H1 (cell line): ENCODE results near the gene KCNT1. TPM values are rescaled to one million over a fixed set of nuclear protein-coding genes. Genes with fewer than 3 reads are reported as not detected.

Source experiments
- CTCF ChIA-PET: fragments of 300-600 bp; sonication (Branson Sonifier 250); formaldehyde crosslinking; loops from one replicate; lab custom pipeline; 2021; ENCODE audit not compliant: partially characterized antibody; lab: Charles Lee
- POLR2A ChIA-PET: fragments of 300-600 bp; sonication (Branson Sonifier 250); formaldehyde crosslinking; loops from one replicate; lab custom pipeline; 2021; ENCODE audit warnings: inconsistent platforms; ENCODE audit not compliant: partially characterized antibody; lab: Charles Lee
- DNase-seq, 2 experiments: peaks; one replicate each; pipeline versions ENCODE4 v3.0.0 to v3.0.0-alpha.2; 2010 to 2022; ENCODE audit warnings: low spot score in 2 of 2, low read depth in 1 of 2, mixed read lengths in 1 of 2
- FAIRE-seq: peaks from 2 replicates; lab custom pipeline; 2011; peaks lifted over from hg19 to GRCh38; lab: Jason Lieb, UNC
- H2AFZ ChIP-seq: 2 replicates; pipeline ENCODE4 v1.8.1; 2012; ENCODE audit warnings: low read length, inconsistent platforms
- H2AK5ac ChIP-seq: 2 replicates; pipeline ENCODE4 v1.6.1; 2013; ENCODE audit warnings: low read depth, low read length
- H2BK120ac ChIP-seq: replicated peaks from 2 replicates; pipeline ENCODE3; 2013; ENCODE audit warnings: low read depth, low read length, inconsistent platforms
- H2BK12ac ChIP-seq: 2 replicates; pipeline ENCODE4 v1.6.1; 2013; ENCODE audit warnings: low read depth, low read length
- H2BK15ac ChIP-seq: 2 replicates; pipeline ENCODE4 v1.6.1; 2013; ENCODE audit warnings: low read length
- H2BK20ac ChIP-seq: 2 replicates; pipeline ENCODE4 v1.6.1; 2013; ENCODE audit warnings: low read length
- H2BK5ac ChIP-seq: 2 replicates; pipeline ENCODE4 v1.6.1; 2013; ENCODE audit warnings: low read depth, low read length
- H3K14ac ChIP-seq: 2 replicates; pipeline ENCODE4 v1.6.1; 2013; ENCODE audit warnings: inconsistent platforms; ENCODE audit not compliant: insufficient read length
- H3K18ac ChIP-seq: 2 replicates; pipeline ENCODE4 v1.6.1; 2013; ENCODE audit warnings: low read length; ENCODE audit errors: extremely low read depth
- H3K23ac ChIP-seq: 2 replicates; pipeline ENCODE4 v1.6.1; 2013; ENCODE audit warnings: inconsistent platforms; ENCODE audit not compliant: insufficient read length
- H3K23me2 ChIP-seq: 2 replicates; pipeline ENCODE4 v1.6.1; 2013; ENCODE audit warnings: low read depth, low read length
- H3K27ac ChIP-seq: 2 replicates; pipeline ENCODE4 v1.6.1; 2011; ENCODE audit warnings: low read depth, low read length, inconsistent platforms
- H3K27me3 ChIP-seq, 4 experiments: replicated peaks in 1 of 4; 1 replicate in 1 of 4; 2 replicates in 3 of 4; pipeline versions ENCODE4 v1.6.1 to v1.8.1; 2011 to 2013; ENCODE audit warnings: low read length in 3 of 4, mild to moderate bottlenecking in 3 of 4, inconsistent platforms in 2 of 4, mixed read lengths in 2 of 4, moderate library complexity in 1 of 4; ENCODE audit not compliant: control insufficient read depth in 3 of 4, insufficient read depth in 3 of 4; ENCODE audit errors: extremely low read depth in 1 of 4
- H3K36me3 ChIP-seq, 4 experiments: 2 replicates each; pipeline versions ENCODE4 v1.6.1 to v1.8.1; 2011 to 2013; ENCODE audit warnings: mild to moderate bottlenecking in 4 of 4, low read length in 3 of 4, moderate library complexity in 2 of 4, control low read depth in 1 of 4, inconsistent platforms in 1 of 4; ENCODE audit not compliant: insufficient read depth in 4 of 4, control insufficient read depth in 2 of 4
- H3K4ac ChIP-seq: replicated peaks from 2 replicates; pipeline ENCODE3; 2013; ENCODE audit warnings: low read length, low read depth, mixed read lengths, inconsistent platforms; ENCODE audit not compliant: insufficient read length
- H3K4me1 ChIP-seq, 4 experiments: replicated peaks in 1 of 4; 1 replicate in 1 of 4; 2 replicates in 3 of 4; pipeline versions ENCODE4 v1.6.1 to v1.8.1; 2011 to 2013; ENCODE audit warnings: low read length in 3 of 4, inconsistent platforms in 2 of 4, mixed read lengths in 1 of 4; ENCODE audit not compliant: insufficient read depth in 4 of 4, control insufficient read depth in 3 of 4
- H3K4me2 ChIP-seq, 2 experiments: 2 replicates each; pipeline versions ENCODE4 v1.6.1 to v1.8.1; 2011 to 2013; ENCODE audit warnings: low read depth in 2 of 2, low read length in 2 of 2, control low read depth in 1 of 2, inconsistent platforms in 1 of 2, mild to moderate bottlenecking in 1 of 2; ENCODE audit not compliant: insufficient read depth in 1 of 2
- H3K4me3 ChIP-seq, 4 experiments: fragments of 200-600, 300-600 bp in 1 of 4; sonication (generic), shearing (Covaris generic), sonication (Bioruptor Twin) in 1 of 4; 2 replicates each; pipeline versions ENCODE4 v1.5.1 to v1.8.1; 2011 to 2016; ENCODE audit warnings: low read length in 4 of 4, low read depth in 3 of 4, control low read depth in 2 of 4, inconsistent platforms in 2 of 4, mild to moderate bottlenecking in 2 of 4, mixed read lengths in 1 of 4, moderate library complexity in 1 of 4; ENCODE audit not compliant: insufficient read depth in 2 of 4; ENCODE audit errors: extremely low read depth in 1 of 4
- H3K56ac ChIP-seq: replicated peaks from 2 replicates; pipeline ENCODE3; 2013; ENCODE audit warnings: low read depth, mild to moderate bottlenecking, mixed read lengths, low read length, inconsistent platforms; ENCODE audit not compliant: insufficient read length
- H3K79me1 ChIP-seq: 2 replicates; pipeline ENCODE4 v1.6.1; 2013; ENCODE audit warnings: low read depth, low read length, control low read depth
- H3K79me2 ChIP-seq, 2 experiments: 2 replicates each; pipeline versions ENCODE4 v1.6.1 to v1.8.1; 2012 to 2013; ENCODE audit warnings: low read length in 2 of 2, mild to moderate bottlenecking in 2 of 2, inconsistent platforms in 1 of 2; ENCODE audit not compliant: insufficient read depth in 2 of 2, control insufficient read depth in 1 of 2
- H3K9ac ChIP-seq, 4 experiments: replicated peaks in 1 of 4; 1 replicate in 1 of 4; 2 replicates in 3 of 4; pipeline versions ENCODE4 v1.6.1 to v1.8.1; 2011 to 2013; ENCODE audit warnings: low read depth in 3 of 4, low read length in 3 of 4, control low read depth in 2 of 4, mild to moderate bottlenecking in 2 of 4, moderate library complexity in 2 of 4, inconsistent platforms in 1 of 4; ENCODE audit errors: extremely low read depth in 1 of 4
- H3K9me3 ChIP-seq, 2 experiments: 2 replicates each; pipeline versions ENCODE4 v1.6.1 to v1.8.1; 2012 to 2013; ENCODE audit warnings: mild to moderate bottlenecking in 2 of 2, moderate library complexity in 2 of 2, control low read depth in 1 of 2, inconsistent platforms in 1 of 2, low read depth in 1 of 2, low read length in 1 of 2, mixed read lengths in 1 of 2; ENCODE audit not compliant: insufficient read depth in 2 of 2
- H4K20me1 ChIP-seq, 2 experiments: replicated peaks in 1 of 2; 2 replicates each; pipeline versions ENCODE3 to v1.8.1; 2011 to 2013; ENCODE audit warnings: inconsistent platforms in 2 of 2, low read length in 2 of 2, mild to moderate bottlenecking in 1 of 2; ENCODE audit not compliant: insufficient read depth in 2 of 2, control insufficient read depth in 1 of 2
- H4K5ac ChIP-seq: 2 replicates; pipeline ENCODE4 v1.6.1; 2013; ENCODE audit warnings: low read length, low read depth, mixed read lengths, inconsistent platforms; ENCODE audit not compliant: insufficient read length
- H4K8ac ChIP-seq: 2 replicates; pipeline ENCODE4 v1.8.0; 2013; ENCODE audit warnings: mild to moderate bottlenecking, moderate library complexity, low read length, inconsistent platforms; ENCODE audit not compliant: insufficient read depth; ENCODE audit errors: extremely low read depth
- H4K91ac ChIP-seq: replicated peaks from 2 replicates; pipeline ENCODE3; 2013; ENCODE audit warnings: low read length, mixed read lengths, inconsistent platforms; ENCODE audit not compliant: insufficient read length
- ATF2 ChIP-seq: IDR thresholded peaks from 2 replicates; pipeline ENCODE4 v1.6.1; 2012; ENCODE audit warnings: low read length, inconsistent platforms
- BCL11A ChIP-seq, 2 experiments: IDR thresholded peaks; one replicate each; pipeline ENCODE4 v1.6.1; 2011; ENCODE audit warnings: low read depth in 2 of 2, low read length in 2 of 2, mild to moderate bottlenecking in 2 of 2
- CBX5 ChIP-seq: fragments of 300-800, 300-1000 bp; sonication (generic); IDR thresholded peaks from 2 replicates; pipeline ENCODE4 v1.7.1; 2016; ENCODE audit warnings: antibody characterized with exemption, low read length, low read depth
- CEBPB ChIP-seq: IDR thresholded peaks from 2 replicates; pipeline ENCODE4 v1.6.1; 2012; ENCODE audit warnings: low read depth, low read length
- HDAC2 ChIP-seq, 2 experiments: fragments of 300-600 bp in 1 of 2; sonication (generic) in 1 of 2; IDR thresholded peaks; 2 replicates each; pipeline ENCODE4 v1.6.1; 2011 to 2012; ENCODE audit warnings: low read depth in 2 of 2, low read length in 2 of 2, mild to moderate bottlenecking in 2 of 2, moderate library complexity in 2 of 2, borderline replicate concordance in 1 of 2, inconsistent platforms in 1 of 2
- HDAC6 ChIP-seq: IDR thresholded peaks from one replicate; pipeline ENCODE4 v1.7.1; 2012; ENCODE audit warnings: low read depth, mild to moderate bottlenecking, inconsistent platforms, low read length, moderate library complexity
- POLR2A ChIP-seq, 2 experiments: IDR thresholded peaks; 1 replicate in 1 of 2; 2 replicates in 1 of 2; pipeline ENCODE4 v1.6.1; 2011; ENCODE audit warnings: low read depth in 2 of 2, low read length in 2 of 2, mild to moderate bottlenecking in 2 of 2; ENCODE audit errors: control extremely low read depth in 1 of 2
- SIRT6 ChIP-seq: IDR thresholded peaks from one replicate; pipeline ENCODE4 v1.7.1; 2012; ENCODE audit warnings: low read length, inconsistent platforms
- SIX5 ChIP-seq: IDR thresholded peaks from 2 replicates; pipeline ENCODE4 v1.6.1; 2011; ENCODE audit warnings: mild to moderate bottlenecking, low read depth, low read length
- SP2 ChIP-seq: IDR thresholded peaks from 2 replicates; pipeline ENCODE4 v1.6.1; 2012; ENCODE audit warnings: mild to moderate bottlenecking, low read length, inconsistent platforms
- TAF1 ChIP-seq: IDR thresholded peaks from 2 replicates; pipeline ENCODE4 v1.6.1; 2011; ENCODE audit warnings: mild to moderate bottlenecking, low read depth, low read length
- USF2 ChIP-seq: IDR thresholded peaks from 2 replicates; pipeline ENCODE4 v1.6.1; 2011; ENCODE audit warnings: low read length, improper control_type of control experiment
- WGBS, 2 experiments: shearing (Covaris generic) in 1 of 2; methylation state at CpG; one replicate each; pipeline versions ENCODE4 v1.1.6 to v1.1.7; 2013 to 2015; ENCODE audit warnings: low lambda C conversion rate in 2 of 2, mixed read lengths in 2 of 2, inconsistent platforms in 1 of 2, low coverage in 1 of 2, missing lambda C conversion rate in 1 of 2; ENCODE audit not compliant: insufficient replicate concordance in 2 of 2, insufficient coverage in 1 of 2, insufficient read length in 1 of 2; ENCODE audit errors: extremely low coverage in 1 of 2, missing lambda C conversion rate in 1 of 2; 5-methylcytosine and 5-hydroxymethylcytosine counted together
- polyA plus RNA-seq, 7 experiments: library from polyadenylated mRNA; depleted of rRNA in 3 of 7; stranded (reverse) in 5 of 7; unstranded in 2 of 7; fragments of >200 nt in 5 of 7; fragments of 200-250 nt in 2 of 7; gene quantifications; 1 replicate in 5 of 7; 2 replicates in 1 of 7; 4 replicates in 1 of 7; pipeline versions ENCODE4 v1.2.1 to v1.2.3, GENCODE V29; 2011 to 2013; ENCODE audit warnings: missing spikeins in 2 of 7, mixed read lengths in 2 of 7
- total RNA-seq: library from RNA; stranded (reverse); fragmentation: NEBNext Ultra II Directional; extraction: Animal tissue kit (Norgen Biotek cat#: 25700); gene quantifications from 2 replicates; pipeline ENCODE4 v1.2.1, GENCODE V29; 2021

KCNT1 gene
- total and polyA plus RNA-seq, 2 of the 8 experiments (the other 6 are each of a cell fraction or from before 2014, with no cell fraction given), result 0.13 to 0.20 TPM

- Histone ChIP-seq H3K36me3 (peaks cover 24 to 52% (median 51%) of the 10 kb centered on the region in 4 experiments), H2BK5ac (no peak overlapping the region), H3K9ac (no peak overlapping the region), H3K27me3 (no peaks in the 10 kb centered on the region), H3K23me2 (no peaks in the 10 kb centered on the region), H3K4ac (no peak overlapping the region), H3K4me1 (no peaks in the 10 kb centered on the region), H2AFZ (no peak overlapping the region), H2BK120ac (no peak overlapping the region), H3K4me2 (no peak overlapping the region), H4K20me1 (peaks cover 6 to 16% of the 10 kb centered on the region in 2 experiments), H4K8ac (no peak overlapping the region), H2BK20ac (no peak overlapping the region), H3K56ac (no peak overlapping the region), H4K5ac (no peak overlapping the region), H3K27ac (no peak overlapping the region), H3K79me1 (peaks cover 6% of the 10 kb centered on the region; the same call in 1 of the 2 replicates), H3K18ac (no peak overlapping the region), H4K91ac (no peak overlapping the region), H2AK5ac (no peak overlapping the region), H2BK15ac (no peak overlapping the region), H3K23ac (no peak overlapping the region), H3K79me2 (peaks cover 0 to 11% of the 10 kb centered on the region in 2 experiments; a peak in 2 of 4 replicates), H3K4me3 (no peak overlapping the region), H3K9me3 (no peaks in the 10 kb centered on the region), H2BK12ac (no peak overlapping the region), H3K14ac (no peak overlapping the region)
- 90% methylated on average over 17 of the region's 18 CpGs; no CpG with 5 or more reads in 1 of the 2 experiments for WGBS, 2 experiments
- ChIA-PET POLR2A (no interaction called here), CTCF (interaction anchor here (1.2 to 2.2 kb wide), 5 partner anchors 11 to 300 kb away, joined by 3 to 8 read pairs (median 3); no protein-coding TSS in a partner anchor)
- no peak for FAIRE-seq
- no peak for DNase-seq
- TF ChIP-seq ATF2, result no peak
- no peak for TF ChIP-seq SIX5
- TF ChIP-seq TAF1, result no peak
- TF ChIP-seq CEBPB, result no peak
- no peak for TF ChIP-seq CBX5
- TF ChIP-seq USF2, result no peak
- TF ChIP-seq SIRT6, result no peak
- TF ChIP-seq HDAC6, result no peak
- TF ChIP-seq HDAC2 (IDR thresholded peaks at IDR 0.05; ENCODE audit: borderline replicate concordance in 1 of 2, low read depth in 2 of 2, low read length in 2 of 2), result no peak
- TF ChIP-seq BCL11A (IDR thresholded peaks at IDR 0.05; ENCODE audit: low read depth in 2 of 2, low read length in 2 of 2), result no peak
- TF ChIP-seq POLR2A (IDR thresholded peaks at IDR 0.05; ENCODE audit: control extremely low read depth in 1 of 2, low read depth in 2 of 2, low read length in 2 of 2), result no peak
- no peak for TF ChIP-seq SP2
- TF ChIP-seq, all 59 proteins: peak for 0
Measured at GRCh38 chr9:135822374-135822755, 120.4 kb downstream of the KCNT1 start.
